ENCODE data around the gene LRRC43. TPM values are rescaled to one million over a fixed set of nuclear protein-coding genes. Genes with fewer than 3 reads are reported as not detected.

Gene LRRC43
- total RNA-seq, 1 donor from 2014 or later = not detected

- Histone ChIP-seq H3K27ac (no peak overlapping the region), H3K27me3 (no peaks in the 10 kb centered on the region), H3K36me3 (peaks cover 39 to 53% of the 10 kb centered on the region in 2 donors), H3K4me1 (peaks cover 5 to 10% of the 10 kb centered on the region in 2 donors), H3K4me3 (no peak overlapping the region), H3K9me3 (no peaks in the 10 kb centered on the region)
- no peak for TF ChIP-seq CTCF (IDR thresholded peaks at IDR 0.05)
- intact Hi-C loops (cut with DNase I) = no loop called here
- no peak for DNase-seq (ENCODE audit: low spot score in 2 of 2)
These were observed 24.1 kb downstream of the LRRC43 start for GRCh38 chr12:122206976-122207375.

- Histone ChIP-seq H3K27me3 (no peaks in the 10 kb centered on the region), H3K4me1 (peaks cover 5 to 10% of the 10 kb centered on the region in 2 donors), H3K36me3 (peaks cover 43 to 58% of the 10 kb centered on the region in 2 donors), H3K9me3 (no peaks in the 10 kb centered on the region), H3K4me3 (no peak overlapping the region), H3K27ac (no peak overlapping the region)
- no peak for DNase-seq (ENCODE audit: low spot score in 2 of 2)
- TF ChIP-seq CTCF (IDR thresholded peaks at IDR 0.05) = no peak
- intact Hi-C loops (cut with DNase I) = no loop called here
These were observed 24.5 kb downstream of the LRRC43 start for GRCh38 chr12:122207391-122207790.

- intact Hi-C loops (cut with DNase I) = no loop called here
- no peak for DNase-seq (ENCODE audit: low spot score in 2 of 2)
These were observed 25.3 kb downstream of the LRRC43 start for GRCh38 chr12:122208073-122208820.

GRCh38 chr12:122215771-122216170, 32.8 kb downstream of the LRRC43 start:
- H3K36me3 ChIP-seq = peaks cover 77 to 88% of the 10 kb centered on the region in 2 donors
- no peak overlapping the region for H3K27ac ChIP-seq
- no peaks in the 10 kb centered on the region for H3K4me1 ChIP-seq
- intact Hi-C loops (cut with DNase I) = no loop called here
- H3K27me3 ChIP-seq = no peaks in the 10 kb centered on the region
- DNase-seq (ENCODE audit: low spot score in 2 of 2) = no peak
- no peak for TF ChIP-seq CTCF (IDR thresholded peaks at IDR 0.05)
- H3K9me3 ChIP-seq = no peaks in the 10 kb centered on the region
- H3K4me3 ChIP-seq = no peak overlapping the region

More at GRCh38 chr12:122208073-122208820, 25.3 kb downstream of the LRRC43 start:
- no peaks in the 10 kb centered on the region for H3K9me3 ChIP-seq
- peaks cover 51 to 66% of the 10 kb centered on the region in 2 donors for H3K36me3 ChIP-seq
- H3K27ac ChIP-seq = no peak overlapping the region
- H3K27me3 ChIP-seq = no peaks in the 10 kb centered on the region
- no peak overlapping the region for H3K4me3 ChIP-seq
- H3K4me1 ChIP-seq = peaks cover 0 to 4% of the 10 kb centered on the region in 2 donors
- TF ChIP-seq CTCF (IDR thresholded peaks at IDR 0.05) = no peak

- no peaks in the 10 kb centered on the region for H3K27me3 ChIP-seq
- H3K4me3 ChIP-seq = no peak overlapping the region
- intact Hi-C loops (cut with DNase I) = no loop called here
- no peaks in the 10 kb centered on the region for H3K9me3 ChIP-seq
- no peak overlapping the region for H3K27ac ChIP-seq
- no peak for DNase-seq (ENCODE audit: low spot score in 2 of 2)
- TF ChIP-seq CTCF (IDR thresholded peaks at IDR 0.05) = no peak
- H3K36me3 ChIP-seq = peaks cover 78 to 89% of the 10 kb centered on the region in 2 donors
- H3K4me1 ChIP-seq = no peaks in the 10 kb centered on the region
These were observed 33.5 kb downstream of the LRRC43 start for GRCh38 chr12:122216445-122216844.

All from ascending aorta (tissue), 2 donors.